ENCODE data around the gene UGT2A3. TPM values are rescaled to one million over a fixed set of nuclear protein-coding genes. Genes with fewer than 3 reads are reported as not detected.

Gene UGT2A3
- not detected in 2 replicates for polyA plus RNA-seq (2013)

- H3K79me2 ChIP-seq (ENCODE audit: control insufficient read depth, insufficient read depth, low read length, poor library complexity) = no peaks in the 10 kb centered on the region
- H3K4ac ChIP-seq (ENCODE audit: low read depth, low read length) = no peak within 1 kb of the TSS
- H3K4me1 ChIP-seq (ENCODE audit: control insufficient read depth in 1 of 2, insufficient read depth in 2 of 2, low read length in 2 of 2) = no peaks in the 10 kb centered on the region
- no peak within 1 kb of the TSS for H4K91ac ChIP-seq (ENCODE audit: low read depth, low read length)
- H3K27ac ChIP-seq (ENCODE audit: low read depth, low read length) = no peak within 1 kb of the TSS
- no peak for DNase-seq
- no CpG with 5 or more reads among the region's 5 CpGs for WGBS (ENCODE audit: extremely low coverage, insufficient coverage, insufficient read length)
- H3K18ac ChIP-seq (ENCODE audit: low read length) = no peak within 1 kb of the TSS
- no peaks in the 10 kb centered on the region for H3K27me3 ChIP-seq (ENCODE audit: insufficient read depth, low read length)
- no peak within 1 kb of the TSS for H3K4me2 ChIP-seq (ENCODE audit: low read length)
- no peak within 1 kb of the TSS for H2BK12ac ChIP-seq (ENCODE audit: low read length)
- H3K14ac ChIP-seq (ENCODE audit: low read length) = no peak within 1 kb of the TSS
- H3K9ac ChIP-seq (ENCODE audit: low read length) = no peak within 1 kb of the TSS
- no peak within 1 kb of the TSS for H3K4me3 ChIP-seq (ENCODE audit: low read depth, low read length)
- no peaks in the 10 kb centered on the region for H3K36me3 ChIP-seq (ENCODE audit: control insufficient read depth in 1 of 2, insufficient read depth in 2 of 2, low read length in 2 of 2)
- H3K9me3 ChIP-seq (ENCODE audit: insufficient read depth, low read depth, low read length) = no peaks in the 10 kb centered on the region
- H2AFZ ChIP-seq (ENCODE audit: insufficient read depth, low read length, poor library complexity) = no peak within 1 kb of the TSS
- no peak within 1 kb of the TSS for H2AK5ac ChIP-seq (ENCODE audit: low read length)
- no peak within 1 kb of the TSS for H4K12ac ChIP-seq (ENCODE audit: low read depth, low read length)
- H3K79me1 ChIP-seq (ENCODE audit: low read length) = no peaks in the 10 kb centered on the region
- H3K23ac ChIP-seq (ENCODE audit: low read length) = no peak within 1 kb of the TSS
- no peak within 1 kb of the TSS for H2BK5ac ChIP-seq (ENCODE audit: low read depth, low read length, poor library complexity)
- no peak within 1 kb of the TSS for H4K8ac ChIP-seq (ENCODE audit: low read depth, low read length)
- no peak within 1 kb of the TSS for H2BK120ac ChIP-seq (ENCODE audit: insufficient read depth, low read length, poor library complexity)
These were observed at the start of gene UGT2A3 for GRCh38 chr4:68951078-68951805. UGT2A3 (minus strand) TSS chr4:68951804; CDS start chr4:68951760, 44 bp downstream.

GRCh38 chr4:68997040-68997439 lies 45.4 kb upstream of the UGT2A3 start:
- H3K9me3 ChIP-seq (ENCODE audit: insufficient read depth, low read depth, low read length) = no peaks in the 10 kb centered on the region
- H3K18ac ChIP-seq (ENCODE audit: low read length) = no peak overlapping the region
- DNase-seq = no peak
- no peak overlapping the region for H2AFZ ChIP-seq (ENCODE audit: insufficient read depth, low read length, poor library complexity)
- no peak overlapping the region for H2BK12ac ChIP-seq (ENCODE audit: low read length)
- no peaks in the 10 kb centered on the region for H3K79me2 ChIP-seq (ENCODE audit: control insufficient read depth, insufficient read depth, low read length, poor library complexity)
- H3K27me3 ChIP-seq (ENCODE audit: insufficient read depth, low read length) = no peaks in the 10 kb centered on the region
- no peak overlapping the region for H3K14ac ChIP-seq (ENCODE audit: low read length)
- WGBS (ENCODE audit: extremely low coverage, insufficient coverage, insufficient read length) = no CpG with 5 or more reads among the region's 3 CpGs
- H3K4me3 ChIP-seq (ENCODE audit: low read depth, low read length) = no peak overlapping the region
- no peak overlapping the region for H2BK5ac ChIP-seq (ENCODE audit: low read depth, low read length, poor library complexity)
- H3K27ac ChIP-seq (ENCODE audit: low read depth, low read length) = no peak overlapping the region
- no peak overlapping the region for H3K9ac ChIP-seq (ENCODE audit: low read length)
- no peak overlapping the region for H3K4ac ChIP-seq (ENCODE audit: low read depth, low read length)
- H4K12ac ChIP-seq (ENCODE audit: low read depth, low read length) = no peak overlapping the region
- no peaks in the 10 kb centered on the region for H3K36me3 ChIP-seq (ENCODE audit: control insufficient read depth in 1 of 2, insufficient read depth in 2 of 2, low read length in 2 of 2)
- H3K79me1 ChIP-seq (ENCODE audit: low read length) = no peaks in the 10 kb centered on the region
- H3K4me2 ChIP-seq (ENCODE audit: low read length) = no peak overlapping the region
- no peak overlapping the region for H3K23ac ChIP-seq (ENCODE audit: low read length)
- H2BK120ac ChIP-seq (ENCODE audit: insufficient read depth, low read length, poor library complexity) = no peak overlapping the region
- no peak overlapping the region for H4K8ac ChIP-seq (ENCODE audit: low read depth, low read length)
- H2AK5ac ChIP-seq (ENCODE audit: low read length) = no peak overlapping the region
- H3K4me1 ChIP-seq (ENCODE audit: control insufficient read depth in 1 of 2, insufficient read depth in 2 of 2, low read length in 2 of 2) = no peaks in the 10 kb centered on the region
- H4K91ac ChIP-seq (ENCODE audit: low read depth, low read length) = no peak overlapping the region

GRCh38 chr4:68995292-68995691 lies 43.7 kb upstream of the UGT2A3 start:
- no peak overlapping the region for H3K4ac ChIP-seq (ENCODE audit: low read depth, low read length)

GRCh38 chr4:68987007-68987406 lies 35.4 kb upstream of the UGT2A3 start:
- no peaks in the 10 kb centered on the region for H3K79me2 ChIP-seq (ENCODE audit: control insufficient read depth, insufficient read depth, low read length, poor library complexity)
- no peak overlapping the region for H2AFZ ChIP-seq (ENCODE audit: insufficient read depth, low read length, poor library complexity)
- H3K4me3 ChIP-seq (ENCODE audit: low read depth, low read length) = no peak overlapping the region
- no peak overlapping the region for H4K8ac ChIP-seq (ENCODE audit: low read depth, low read length)
- H2BK120ac ChIP-seq (ENCODE audit: insufficient read depth, low read length, poor library complexity) = no peak overlapping the region
- H3K27ac ChIP-seq (ENCODE audit: low read depth, low read length) = no peak overlapping the region
- H2BK12ac ChIP-seq (ENCODE audit: low read length) = no peak overlapping the region
- H3K23ac ChIP-seq (ENCODE audit: low read length) = no peak overlapping the region
- H2AK5ac ChIP-seq (ENCODE audit: low read length) = no peak overlapping the region
- H3K4me2 ChIP-seq (ENCODE audit: low read length) = no peak overlapping the region
- H4K12ac ChIP-seq (ENCODE audit: low read depth, low read length) = no peak overlapping the region
- no peak overlapping the region for H3K4ac ChIP-seq (ENCODE audit: low read depth, low read length)
- no peaks in the 10 kb centered on the region for H3K27me3 ChIP-seq (ENCODE audit: insufficient read depth, low read length)
- no peak overlapping the region for H3K18ac ChIP-seq (ENCODE audit: low read length)
- H3K14ac ChIP-seq (ENCODE audit: low read length) = no peak overlapping the region
- no CpG with 5 or more reads among the region's 2 CpGs for WGBS (ENCODE audit: extremely low coverage, insufficient coverage, insufficient read length)
- no peak overlapping the region for H4K91ac ChIP-seq (ENCODE audit: low read depth, low read length)
- H3K4me1 ChIP-seq (ENCODE audit: control insufficient read depth in 1 of 2, insufficient read depth in 2 of 2, low read length in 2 of 2) = no peaks in the 10 kb centered on the region
- no peak for DNase-seq
- no peak overlapping the region for H3K9ac ChIP-seq (ENCODE audit: low read length)
- no peaks in the 10 kb centered on the region for H3K9me3 ChIP-seq (ENCODE audit: insufficient read depth, low read depth, low read length)
- no peaks in the 10 kb centered on the region for H3K36me3 ChIP-seq (ENCODE audit: control insufficient read depth in 1 of 2, insufficient read depth in 2 of 2, low read length in 2 of 2)
- no peaks in the 10 kb centered on the region for H3K79me1 ChIP-seq (ENCODE audit: low read length)
- no peak overlapping the region for H2BK5ac ChIP-seq (ENCODE audit: low read depth, low read length, poor library complexity)

More at GRCh38 chr4:68995292-68995691, 43.7 kb upstream of the UGT2A3 start:
- H4K91ac ChIP-seq (ENCODE audit: low read depth, low read length) = no peak overlapping the region
- no peaks in the 10 kb centered on the region for H3K4me1 ChIP-seq (ENCODE audit: control insufficient read depth in 1 of 2, insufficient read depth in 2 of 2, low read length in 2 of 2)
- H3K79me2 ChIP-seq (ENCODE audit: control insufficient read depth, insufficient read depth, low read length, poor library complexity) = no peaks in the 10 kb centered on the region
- H3K9ac ChIP-seq (ENCODE audit: low read length) = no peak overlapping the region
- H3K23ac ChIP-seq (ENCODE audit: low read length) = no peak overlapping the region
- no peak for DNase-seq
- H2AK5ac ChIP-seq (ENCODE audit: low read length) = no peak overlapping the region
- no peak overlapping the region for H2AFZ ChIP-seq (ENCODE audit: insufficient read depth, low read length, poor library complexity)
- no peaks in the 10 kb centered on the region for H3K27me3 ChIP-seq (ENCODE audit: insufficient read depth, low read length)
- H2BK12ac ChIP-seq (ENCODE audit: low read length) = no peak overlapping the region
- no peak overlapping the region for H3K27ac ChIP-seq (ENCODE audit: low read depth, low read length)
- no peak overlapping the region for H2BK120ac ChIP-seq (ENCODE audit: insufficient read depth, low read length, poor library complexity)
- no peak overlapping the region for H3K14ac ChIP-seq (ENCODE audit: low read length)
- no peaks in the 10 kb centered on the region for H3K79me1 ChIP-seq (ENCODE audit: low read length)
- no peak overlapping the region for H4K12ac ChIP-seq (ENCODE audit: low read depth, low read length)
- no peak overlapping the region for H4K8ac ChIP-seq (ENCODE audit: low read depth, low read length)
- H3K36me3 ChIP-seq (ENCODE audit: control insufficient read depth in 1 of 2, insufficient read depth in 2 of 2, low read length in 2 of 2) = no peaks in the 10 kb centered on the region
- H3K18ac ChIP-seq (ENCODE audit: low read length) = no peak overlapping the region
- H2BK5ac ChIP-seq (ENCODE audit: low read depth, low read length, poor library complexity) = no peak overlapping the region
- no CpG with 5 or more reads among the region's 2 CpGs for WGBS (ENCODE audit: extremely low coverage, insufficient coverage, insufficient read length)
- no peak overlapping the region for H3K4me2 ChIP-seq (ENCODE audit: low read length)
- H3K9me3 ChIP-seq (ENCODE audit: insufficient read depth, low read depth, low read length) = no peaks in the 10 kb centered on the region
- H3K4me3 ChIP-seq (ENCODE audit: low read depth, low read length) = no peak overlapping the region

Measured in trophoblast cell (in vitro differentiated cells and primary cell).